IMR-90 (cell line): Measurements from ENCODE around the gene MED12L. TPM values are rescaled to one million over a fixed set of nuclear protein-coding genes. Genes with fewer than 3 reads are reported as not detected.

Source experiments
- ATAC-seq: fragments of 200-7000 bp; cut with Tn5 transposase; 2 replicates; pipeline ENCODE4 v1.9.1; 2020; ENCODE audit warnings: low read depth, mild to moderate bottlenecking, moderate library complexity
- BruUV-seq: library from RNA; stranded (reverse); fragments of 400-500 nt; replicated peaks from 2 replicates; lab custom pipeline; 2021; lab: Mats Ljungman, UMichigan
- CTCF ChIA-PET: fragments of 300-600 bp; formaldehyde crosslinking; extraction: SDS; loops from one replicate; lab custom pipeline; 2021; ENCODE audit warnings: antibody characterized with exemption; lab: Yijun Ruan, JAX
- POLR2A ChIA-PET: fragments of 300-600 bp; sonication (Branson Sonifier 250); formaldehyde crosslinking; loops from one replicate; lab custom pipeline; 2022; ENCODE audit warnings: antibody characterized with exemption; ENCODE audit not compliant: unreplicated experiment; lab: Charles Lee
- DNase-seq: peaks from one replicate; pipeline ENCODE4 v3.0.0; 2013
- H2AFZ ChIP-seq: replicated peaks from 2 replicates; pipeline ENCODE3; 2013; ENCODE audit warnings: low read length, mild to moderate bottlenecking; ENCODE audit not compliant: poor library complexity
- H2AK5ac ChIP-seq: 2 replicates; pipeline ENCODE4 v1.6.1; 2013; ENCODE audit warnings: low read depth, low read length, inconsistent platforms
- H2AK9ac ChIP-seq: replicated peaks from 2 replicates; pipeline ENCODE3; 2013; ENCODE audit warnings: mild to moderate bottlenecking, low read depth, low read length, moderate library complexity; ENCODE audit not compliant: poor library complexity
- H2BK120ac ChIP-seq: 2 replicates; pipeline ENCODE4 v1.6.1; 2013; ENCODE audit warnings: low read depth, low read length, inconsistent platforms
- H2BK15ac ChIP-seq: 3 replicates; pipeline ENCODE4 v1.6.1; 2013; ENCODE audit warnings: low read depth, low read length, inconsistent platforms
- H2BK20ac ChIP-seq: 2 replicates; pipeline ENCODE4 v1.6.1; 2013; ENCODE audit warnings: low read depth, mild to moderate bottlenecking, inconsistent platforms, low read length, moderate library complexity
- H2BK5ac ChIP-seq: 2 replicates; pipeline ENCODE4 v1.6.1; 2013; ENCODE audit warnings: mild to moderate bottlenecking, low read depth, low read length, inconsistent platforms; ENCODE audit not compliant: poor library complexity, severe bottlenecking
- H3K14ac ChIP-seq: replicated peaks from 2 replicates; pipeline ENCODE4 v1.6.1; 2013; ENCODE audit warnings: low read depth, low read length, inconsistent platforms
- H3K18ac ChIP-seq: 2 replicates; pipeline ENCODE4 v1.6.1; 2013; ENCODE audit warnings: low read depth, low read length, control low read depth
- H3K23ac ChIP-seq: 2 replicates; pipeline ENCODE4 v1.6.1; 2013; ENCODE audit warnings: low read depth, low read length, inconsistent platforms
- H3K27ac ChIP-seq: 2 replicates; pipeline ENCODE4 v1.5.1; 2013; ENCODE audit warnings: mild to moderate bottlenecking, control low read depth, low read length; ENCODE audit not compliant: insufficient read depth
- H3K27me3 ChIP-seq: 2 replicates; pipeline ENCODE4 v1.6.1; 2013; ENCODE audit warnings: low read length; ENCODE audit not compliant: control insufficient read depth, insufficient read depth
- H3K36me3 ChIP-seq: 2 replicates; pipeline ENCODE4 v1.6.1; 2013; ENCODE audit warnings: low read length, mixed read lengths; ENCODE audit not compliant: control insufficient read depth, insufficient read depth
- H3K4ac ChIP-seq: 2 replicates; pipeline ENCODE4 v1.6.1; 2013; ENCODE audit warnings: low read depth, low read length, inconsistent platforms
- H3K4me1 ChIP-seq: 2 replicates; pipeline ENCODE4 v1.6.1; 2013; ENCODE audit warnings: low read length, mixed read lengths; ENCODE audit not compliant: control insufficient read depth, insufficient read depth
- H3K4me2 ChIP-seq: 2 replicates; pipeline ENCODE4 v1.6.1; 2013; ENCODE audit warnings: low read depth, mild to moderate bottlenecking, control low read depth, low read length, moderate library complexity
- H3K4me3 ChIP-seq: 2 replicates; pipeline ENCODE4 v1.5.1; 2013; ENCODE audit warnings: low read depth, mild to moderate bottlenecking, control low read depth, low read length, moderate library complexity; ENCODE audit not compliant: insufficient read depth
- H3K56ac ChIP-seq: 2 replicates; pipeline ENCODE4 v1.6.1; 2013; ENCODE audit warnings: low read length, inconsistent platforms; ENCODE audit not compliant: insufficient read depth; ENCODE audit errors: extremely low read depth
- H3K79me1 ChIP-seq, 2 experiments: 2 replicates each; pipeline ENCODE4 v1.6.1; 2013; ENCODE audit warnings: low read length in 2 of 2, inconsistent platforms in 1 of 2, low read depth in 1 of 2
- H3K9ac ChIP-seq: 2 replicates; pipeline ENCODE4 v1.6.1; 2013; ENCODE audit warnings: low read depth, low read length, control low read depth
- H3K9me1 ChIP-seq: 2 replicates; pipeline ENCODE4 v1.6.1; 2013; ENCODE audit warnings: low read length, inconsistent platforms; ENCODE audit not compliant: insufficient read depth
- H3K9me3 ChIP-seq: 2 replicates; pipeline ENCODE4 v1.6.1; 2013; ENCODE audit warnings: low read length; ENCODE audit not compliant: control insufficient read depth, insufficient read depth
- H4K20me1 ChIP-seq: 2 replicates; pipeline ENCODE4 v1.6.1; 2013; ENCODE audit warnings: low read length, inconsistent platforms; ENCODE audit not compliant: insufficient read depth
- H4K5ac ChIP-seq: 2 replicates; pipeline ENCODE4 v1.6.1; 2013; ENCODE audit warnings: mild to moderate bottlenecking, low read depth, low read length, control low read depth
- H4K8ac ChIP-seq, 2 experiments: 2 replicates each; pipeline ENCODE4 v1.6.1; 2013; ENCODE audit warnings: low read depth in 2 of 2, low read length in 2 of 2, control low read depth in 1 of 2, inconsistent platforms in 1 of 2
- H4K91ac ChIP-seq: 2 replicates; pipeline ENCODE4 v1.6.1; 2013; ENCODE audit warnings: low read depth, low read length, inconsistent platforms; ENCODE audit not compliant: insufficient read depth
- BHLHE40 ChIP-seq: fragments of 150-350 bp; IDR thresholded peaks from 2 replicates; pipeline ENCODE4 v1.6.1; 2016; ENCODE audit warnings: mild to moderate bottlenecking, low read depth, low read length
- CEBPB ChIP-seq: IDR thresholded peaks from 2 replicates; pipeline ENCODE4 v1.6.1; 2012; ENCODE audit warnings: low read depth, low read length, improper control_type of control experiment
- CHD1 ChIP-seq: IDR thresholded peaks from 2 replicates; pipeline ENCODE4 v1.6.1; 2012; ENCODE audit warnings: low read depth, low read length, improper control_type of control experiment
- FOS ChIP-seq: fragments of 150-350 bp; IDR thresholded peaks from 2 replicates; pipeline ENCODE4 v1.6.1; 2016; ENCODE audit warnings: low read depth, low read length
- MAFK ChIP-seq: IDR thresholded peaks from 2 replicates; pipeline ENCODE4 v1.6.1; 2012; ENCODE audit warnings: low read depth, low read length, improper control_type of control experiment
- MAZ ChIP-seq: IDR thresholded peaks from 2 replicates; pipeline ENCODE4 v1.6.1; 2012; ENCODE audit warnings: low read depth, mild to moderate bottlenecking, low read length, improper control_type of control experiment, moderate library complexity, borderline replicate concordance
- MXI1 ChIP-seq: IDR thresholded peaks from 2 replicates; pipeline ENCODE4 v1.6.1; 2012; ENCODE audit warnings: low read depth, mild to moderate bottlenecking, low read length, moderate library complexity, borderline replicate concordance
- NFE2L2 ChIP-seq: fragments of 150-350 bp; IDR thresholded peaks from 2 replicates; pipeline ENCODE4 v1.6.1; 2016; ENCODE audit warnings: low read depth, mild to moderate bottlenecking, low read length
- POLR2A ChIP-seq: IDR thresholded peaks from 2 replicates; pipeline ENCODE4 v1.6.1; 2012; ENCODE audit warnings: mild to moderate bottlenecking, low read depth, low read length
- RAD21 ChIP-seq: IDR thresholded peaks from 2 replicates; pipeline ENCODE4 v1.6.1; 2012; ENCODE audit warnings: low read length, improper control_type of control experiment
- RCOR1 ChIP-seq: IDR thresholded peaks from 2 replicates; pipeline ENCODE4 v1.6.1; 2012; ENCODE audit warnings: mild to moderate bottlenecking, low read length, improper control_type of control experiment; ENCODE audit not compliant: insufficient replicate concordance
- RFX5 ChIP-seq: IDR thresholded peaks from 2 replicates; pipeline ENCODE4 v1.8.0; 2012; ENCODE audit warnings: low read depth, mild to moderate bottlenecking, low read length, moderate library complexity
- SMC3 ChIP-seq: fragments of 150-350 bp; IDR thresholded peaks from 2 replicates; pipeline ENCODE4 v1.6.1; 2016; ENCODE audit warnings: low read depth, mild to moderate bottlenecking, antibody characterized with exemption, low read length, moderate library complexity
- WGBS, 2 experiments: methylation state at CpG; one replicate each; pipeline versions ENCODE4 v1.1.5 to v1.1.7; 2013; ENCODE audit warnings: missing lambda C conversion rate in 2 of 2; ENCODE audit not compliant: insufficient read length in 1 of 2; ENCODE audit errors: extremely low coverage in 2 of 2; 5-methylcytosine and 5-hydroxymethylcytosine counted together
- dilution Hi-C: fragments of 300-500 bp; cut with HindIII; formaldehyde crosslinking; loops from one replicate; pipeline ENCODE4 v1.14.3; 2018; ENCODE audit warnings: low sequenced_read_pairs; ENCODE audit not compliant: unreplicated experiment
- in situ Hi-C: fragments of 300-500 bp; cut with MboI; formaldehyde crosslinking; loops from 3 replicates; pipeline ENCODE4 v1.14.3; 2019; ENCODE audit warnings: low sequenced_read_pairs, inconsistent platforms, mixed read lengths
- intact Hi-C: fragments of 100-400 bp; cut with micrococcal nuclease; formaldehyde crosslinking; loops from 2 replicates; pipeline ENCODE4 v1.10.0; 2022
- polyA plus RNA-seq, 3 experiments: library from polyadenylated mRNA; depleted of rRNA; stranded (reverse); fragments of >200 nt; gene quantifications; 2 replicates each; pipeline ENCODE4 v1.2.3, GENCODE V29; 2012; ENCODE audit warnings: low replicate concordance in 1 of 3
- total RNA-seq: library from RNA; depleted of rRNA; stranded (reverse); fragments of >200 nt; gene quantifications from 2 replicates; pipeline ENCODE4 v1.2.3, GENCODE V29; 2012
- TF ChIP-seq, protein P1 (sequence below): fragments of 150-350 bp; IDR thresholded peaks from 2 replicates; pipeline ENCODE4 v1.6.1; 2017; ENCODE audit warnings: mild to moderate bottlenecking, antibody characterized with exemption, low read length, low read depth
- TF ChIP-seq, protein P2 (sequence below): fragments of 150-350 bp; IDR thresholded peaks from 2 replicates; pipeline ENCODE4 v1.6.1; 2016; ENCODE audit warnings: low read depth, mild to moderate bottlenecking, low read length, moderate library complexity, borderline replicate concordance
- TF ChIP-seq, protein P3 (sequence below): conservative IDR thresholded peaks from 2 replicates; pipeline ENCODE4 v1.5.1; 2012; ENCODE audit warnings: mild to moderate bottlenecking, low read depth, low read length, improper control_type of control experiment

Gene MED12L
- total and polyA plus RNA-seq, 2 of the 4 experiments (the other 2 are of a cell fraction): 0.05 to 0.18 TPM

DNA sequence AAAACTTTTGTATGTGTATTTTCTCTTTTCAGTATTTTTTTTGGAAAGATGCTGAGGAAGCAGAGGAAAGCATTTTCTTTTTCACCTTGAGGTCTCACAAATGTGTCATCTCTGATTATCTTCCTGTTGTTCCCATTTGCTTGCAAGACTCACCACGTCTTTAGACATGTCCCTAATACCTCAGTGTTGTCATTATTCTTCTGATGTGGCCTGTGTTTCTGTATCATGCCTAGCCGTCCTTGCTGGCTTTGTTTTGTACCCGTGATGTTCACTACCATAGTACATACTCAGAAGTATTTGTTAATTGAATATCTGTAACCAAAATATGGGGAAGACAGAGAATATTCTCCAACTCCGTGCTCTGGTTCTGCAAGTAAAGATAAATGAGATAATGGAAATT lies 197.9 kb downstream of the MED12L start:
- Histone ChIP-seq H2AK5ac (peak overlapping the region; percentile 66), H3K9me1 (peaks cover 3% of the 10 kb centered on the region), H4K5ac (peak overlapping the region; percentile 10; the same call in 1 of the 2 replicates), H4K8ac (0 out of 4 replicates have a peak overlapping the region, but pooled peaks of 1 of the 2 experiments have one; percentile 26), H4K91ac (peak overlapping the region; percentile 39; the same call in 1 of the 2 replicates), H4K20me1 (no peaks in the 10 kb centered on the region), H2BK120ac (peak overlapping the region; percentile 79), H3K27me3 (no peaks in the 10 kb centered on the region), H3K36me3 (no peaks in the 10 kb centered on the region), H3K23ac (no peak overlapping the region), H2AFZ (no peak overlapping the region), H2BK15ac (peak overlapping the region; percentile 35; the same call in 1 of the 3 replicates), H2AK9ac (no peak overlapping the region), H3K27ac (no peak overlapping the region), H3K79me1 (no peaks in the 10 kb centered on the region), H3K4me2 (no peak overlapping the region), H2BK20ac (peak overlapping the region; percentile 66; the same call in 1 of the 2 replicates), H3K18ac (peak overlapping the region; percentile 88; the same call in 1 of the 2 replicates), H3K4ac (peak overlapping the region; percentile 44; the same call in 1 of the 2 replicates), H3K4me3 (no peak overlapping the region), H3K9ac (no peak overlapping the region), H3K9me3 (no peaks in the 10 kb centered on the region), H3K14ac (0 out of 2 replicates have a peak overlapping the region, but pooled peaks have one; percentile 29), H2BK5ac (peak overlapping the region; percentile 69), H3K56ac (no peak overlapping the region), H3K4me1 (peaks cover 5% of the 10 kb centered on the region; the same call in 1 of the 2 replicates)
- no peak for ATAC-seq
- TF ChIP-seq MAZ: no peak
- TF ChIP-seq, protein P1, sequence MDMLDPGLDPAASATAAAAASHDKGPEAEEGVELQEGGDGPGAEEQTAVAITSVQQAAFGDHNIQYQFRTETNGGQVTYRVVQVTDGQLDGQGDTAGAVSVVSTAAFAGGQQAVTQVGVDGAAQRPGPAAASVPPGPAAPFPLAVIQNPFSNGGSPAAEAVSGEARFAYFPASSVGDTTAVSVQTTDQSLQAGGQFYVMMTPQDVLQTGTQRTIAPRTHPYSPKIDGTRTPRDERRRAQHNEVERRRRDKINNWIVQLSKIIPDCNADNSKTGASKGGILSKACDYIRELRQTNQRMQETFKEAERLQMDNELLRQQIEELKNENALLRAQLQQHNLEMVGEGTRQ: no peak
- TF ChIP-seq, protein P2, sequence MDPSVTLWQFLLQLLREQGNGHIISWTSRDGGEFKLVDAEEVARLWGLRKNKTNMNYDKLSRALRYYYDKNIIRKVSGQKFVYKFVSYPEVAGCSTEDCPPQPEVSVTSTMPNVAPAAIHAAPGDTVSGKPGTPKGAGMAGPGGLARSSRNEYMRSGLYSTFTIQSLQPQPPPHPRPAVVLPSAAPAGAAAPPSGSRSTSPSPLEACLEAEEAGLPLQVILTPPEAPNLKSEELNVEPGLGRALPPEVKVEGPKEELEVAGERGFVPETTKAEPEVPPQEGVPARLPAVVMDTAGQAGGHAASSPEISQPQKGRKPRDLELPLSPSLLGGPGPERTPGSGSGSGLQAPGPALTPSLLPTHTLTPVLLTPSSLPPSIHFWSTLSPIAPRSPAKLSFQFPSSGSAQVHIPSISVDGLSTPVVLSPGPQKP: no peak
- no peak for TF ChIP-seq MAFK
- TF ChIP-seq SMC3: no peak
- no peak for TF ChIP-seq MXI1
- TF ChIP-seq CHD1: no peak
- TF ChIP-seq RFX5: no peak
- no peak for TF ChIP-seq NFE2L2
- no peak for TF ChIP-seq RCOR1
- no peak for TF ChIP-seq POLR2A
- no peak for TF ChIP-seq BHLHE40
- TF ChIP-seq FOS: no peak
- no peak for TF ChIP-seq RAD21
- TF ChIP-seq, protein P3, sequence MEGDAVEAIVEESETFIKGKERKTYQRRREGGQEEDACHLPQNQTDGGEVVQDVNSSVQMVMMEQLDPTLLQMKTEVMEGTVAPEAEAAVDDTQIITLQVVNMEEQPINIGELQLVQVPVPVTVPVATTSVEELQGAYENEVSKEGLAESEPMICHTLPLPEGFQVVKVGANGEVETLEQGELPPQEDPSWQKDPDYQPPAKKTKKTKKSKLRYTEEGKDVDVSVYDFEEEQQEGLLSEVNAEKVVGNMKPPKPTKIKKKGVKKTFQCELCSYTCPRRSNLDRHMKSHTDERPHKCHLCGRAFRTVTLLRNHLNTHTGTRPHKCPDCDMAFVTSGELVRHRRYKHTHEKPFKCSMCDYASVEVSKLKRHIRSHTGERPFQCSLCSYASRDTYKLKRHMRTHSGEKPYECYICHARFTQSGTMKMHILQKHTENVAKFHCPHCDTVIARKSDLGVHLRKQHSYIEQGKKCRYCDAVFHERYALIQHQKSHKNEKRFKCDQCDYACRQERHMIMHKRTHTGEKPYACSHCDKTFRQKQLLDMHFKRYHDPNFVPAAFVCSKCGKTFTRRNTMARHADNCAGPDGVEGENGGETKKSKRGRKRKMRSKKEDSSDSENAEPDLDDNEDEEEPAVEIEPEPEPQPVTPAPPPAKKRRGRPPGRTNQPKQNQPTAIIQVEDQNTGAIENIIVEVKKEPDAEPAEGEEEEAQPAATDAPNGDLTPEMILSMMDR: no peak
- TF ChIP-seq CEBPB: no peak
- intact Hi-C loops (loop anchor here (1.0 to 10.0 kb wide), 5 partner anchors 56 to 519 kb away; partner anchors contain the start of gene SIAH2), dilution Hi-C loops (no loop called here), in situ Hi-C loops (no loop called here)
- CTCF ChIA-PET: interaction anchor here (0.5 to 3.4 kb wide), 5 partner anchors 49 to 120 kb away, joined by 3 to 32 read pairs (median 7); no protein-coding TSS in a partner anchor
- DNase-seq: no peak
- WGBS, 2 experiments: no CpG with 5 or more reads among the region's 4 CpGs
- BruUV-seq: no TSS peak
- POLR2A ChIA-PET: no interaction called here
